ENCODE data around the gene HMX3. TPM values are rescaled to one million over a fixed set of nuclear protein-coding genes. Genes with fewer than 3 reads are reported as not detected.

The HMX3 gene
- total and polyA plus RNA-seq, 2 experiments from 2014 or later, result 0.35 TPM; not detected in 1

DNA sequence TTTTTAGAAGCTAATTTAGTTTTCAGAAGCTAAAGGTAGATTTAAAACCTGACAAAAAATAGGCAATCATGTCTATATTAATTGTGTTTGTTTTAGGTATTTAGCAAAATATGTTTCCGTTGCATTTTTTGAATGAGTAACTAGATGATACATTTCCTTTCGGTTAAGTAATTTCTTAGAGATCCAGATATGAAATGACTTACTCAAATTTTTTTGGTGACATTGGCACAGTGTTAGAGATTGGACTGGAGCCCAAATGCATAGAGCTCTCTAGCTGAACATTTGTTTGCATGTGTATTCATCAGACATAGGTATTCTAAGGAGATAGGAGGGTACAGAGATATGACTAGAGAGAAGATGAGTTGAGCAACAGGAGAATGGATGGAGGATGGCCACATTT is 20.3 kb downstream of the HMX3 start:
- Histone ChIP-seq H3K4me1 (ENCODE audit: insufficient read depth) (peaks cover 30% of the 10 kb centered on the region), H4K20me1 (replicated peaks; ENCODE audit: insufficient read depth) (peaks cover 57% of the 10 kb centered on the region), H3K9me2 (ENCODE audit: insufficient read depth) (no peaks in the 10 kb centered on the region), H3K27me3 (ENCODE audit: insufficient read depth) (peaks cover 20% of the 10 kb centered on the region), H3K27ac (ENCODE audit: low read depth) (no peak overlapping the region; the same call in 1 of the 2 replicates), H3F3A (replicated peaks; ENCODE audit: low read depth) (peaks cover 8% of the 10 kb centered on the region; the same call in 1 of the 2 replicates), H3K36me3 (ENCODE audit: insufficient read depth) (peaks cover 34% of the 10 kb centered on the region), H3K4me2 (peak overlapping the region; percentile 90), H3K79me2 (replicated peaks; ENCODE audit: insufficient read depth) (peaks cover 67% of the 10 kb centered on the region), H2AFZ (no peak overlapping the region), H3K4me3 (peak overlapping the region; percentile 81)
- no peak for TF ChIP-seq EZH2 (IDR thresholded peaks at IDR 0.05; ENCODE audit: low read depth, unreplicated experiment)
- TF ChIP-seq, protein P1, sequence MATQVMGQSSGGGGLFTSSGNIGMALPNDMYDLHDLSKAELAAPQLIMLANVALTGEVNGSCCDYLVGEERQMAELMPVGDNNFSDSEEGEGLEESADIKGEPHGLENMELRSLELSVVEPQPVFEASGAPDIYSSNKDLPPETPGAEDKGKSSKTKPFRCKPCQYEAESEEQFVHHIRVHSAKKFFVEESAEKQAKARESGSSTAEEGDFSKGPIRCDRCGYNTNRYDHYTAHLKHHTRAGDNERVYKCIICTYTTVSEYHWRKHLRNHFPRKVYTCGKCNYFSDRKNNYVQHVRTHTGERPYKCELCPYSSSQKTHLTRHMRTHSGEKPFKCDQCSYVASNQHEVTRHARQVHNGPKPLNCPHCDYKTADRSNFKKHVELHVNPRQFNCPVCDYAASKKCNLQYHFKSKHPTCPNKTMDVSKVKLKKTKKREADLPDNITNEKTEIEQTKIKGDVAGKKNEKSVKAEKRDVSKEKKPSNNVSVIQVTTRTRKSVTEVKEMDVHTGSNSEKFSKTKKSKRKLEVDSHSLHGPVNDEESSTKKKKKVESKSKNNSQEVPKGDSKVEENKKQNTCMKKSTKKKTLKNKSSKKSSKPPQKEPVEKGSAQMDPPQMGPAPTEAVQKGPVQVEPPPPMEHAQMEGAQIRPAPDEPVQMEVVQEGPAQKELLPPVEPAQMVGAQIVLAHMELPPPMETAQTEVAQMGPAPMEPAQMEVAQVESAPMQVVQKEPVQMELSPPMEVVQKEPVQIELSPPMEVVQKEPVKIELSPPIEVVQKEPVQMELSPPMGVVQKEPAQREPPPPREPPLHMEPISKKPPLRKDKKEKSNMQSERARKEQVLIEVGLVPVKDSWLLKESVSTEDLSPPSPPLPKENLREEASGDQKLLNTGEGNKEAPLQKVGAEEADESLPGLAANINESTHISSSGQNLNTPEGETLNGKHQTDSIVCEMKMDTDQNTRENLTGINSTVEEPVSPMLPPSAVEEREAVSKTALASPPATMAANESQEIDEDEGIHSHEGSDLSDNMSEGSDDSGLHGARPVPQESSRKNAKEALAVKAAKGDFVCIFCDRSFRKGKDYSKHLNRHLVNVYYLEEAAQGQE (IDR thresholded peaks at IDR 0.05; ENCODE audit: unreplicated experiment), result no peak
- TF ChIP-seq, protein P2, sequence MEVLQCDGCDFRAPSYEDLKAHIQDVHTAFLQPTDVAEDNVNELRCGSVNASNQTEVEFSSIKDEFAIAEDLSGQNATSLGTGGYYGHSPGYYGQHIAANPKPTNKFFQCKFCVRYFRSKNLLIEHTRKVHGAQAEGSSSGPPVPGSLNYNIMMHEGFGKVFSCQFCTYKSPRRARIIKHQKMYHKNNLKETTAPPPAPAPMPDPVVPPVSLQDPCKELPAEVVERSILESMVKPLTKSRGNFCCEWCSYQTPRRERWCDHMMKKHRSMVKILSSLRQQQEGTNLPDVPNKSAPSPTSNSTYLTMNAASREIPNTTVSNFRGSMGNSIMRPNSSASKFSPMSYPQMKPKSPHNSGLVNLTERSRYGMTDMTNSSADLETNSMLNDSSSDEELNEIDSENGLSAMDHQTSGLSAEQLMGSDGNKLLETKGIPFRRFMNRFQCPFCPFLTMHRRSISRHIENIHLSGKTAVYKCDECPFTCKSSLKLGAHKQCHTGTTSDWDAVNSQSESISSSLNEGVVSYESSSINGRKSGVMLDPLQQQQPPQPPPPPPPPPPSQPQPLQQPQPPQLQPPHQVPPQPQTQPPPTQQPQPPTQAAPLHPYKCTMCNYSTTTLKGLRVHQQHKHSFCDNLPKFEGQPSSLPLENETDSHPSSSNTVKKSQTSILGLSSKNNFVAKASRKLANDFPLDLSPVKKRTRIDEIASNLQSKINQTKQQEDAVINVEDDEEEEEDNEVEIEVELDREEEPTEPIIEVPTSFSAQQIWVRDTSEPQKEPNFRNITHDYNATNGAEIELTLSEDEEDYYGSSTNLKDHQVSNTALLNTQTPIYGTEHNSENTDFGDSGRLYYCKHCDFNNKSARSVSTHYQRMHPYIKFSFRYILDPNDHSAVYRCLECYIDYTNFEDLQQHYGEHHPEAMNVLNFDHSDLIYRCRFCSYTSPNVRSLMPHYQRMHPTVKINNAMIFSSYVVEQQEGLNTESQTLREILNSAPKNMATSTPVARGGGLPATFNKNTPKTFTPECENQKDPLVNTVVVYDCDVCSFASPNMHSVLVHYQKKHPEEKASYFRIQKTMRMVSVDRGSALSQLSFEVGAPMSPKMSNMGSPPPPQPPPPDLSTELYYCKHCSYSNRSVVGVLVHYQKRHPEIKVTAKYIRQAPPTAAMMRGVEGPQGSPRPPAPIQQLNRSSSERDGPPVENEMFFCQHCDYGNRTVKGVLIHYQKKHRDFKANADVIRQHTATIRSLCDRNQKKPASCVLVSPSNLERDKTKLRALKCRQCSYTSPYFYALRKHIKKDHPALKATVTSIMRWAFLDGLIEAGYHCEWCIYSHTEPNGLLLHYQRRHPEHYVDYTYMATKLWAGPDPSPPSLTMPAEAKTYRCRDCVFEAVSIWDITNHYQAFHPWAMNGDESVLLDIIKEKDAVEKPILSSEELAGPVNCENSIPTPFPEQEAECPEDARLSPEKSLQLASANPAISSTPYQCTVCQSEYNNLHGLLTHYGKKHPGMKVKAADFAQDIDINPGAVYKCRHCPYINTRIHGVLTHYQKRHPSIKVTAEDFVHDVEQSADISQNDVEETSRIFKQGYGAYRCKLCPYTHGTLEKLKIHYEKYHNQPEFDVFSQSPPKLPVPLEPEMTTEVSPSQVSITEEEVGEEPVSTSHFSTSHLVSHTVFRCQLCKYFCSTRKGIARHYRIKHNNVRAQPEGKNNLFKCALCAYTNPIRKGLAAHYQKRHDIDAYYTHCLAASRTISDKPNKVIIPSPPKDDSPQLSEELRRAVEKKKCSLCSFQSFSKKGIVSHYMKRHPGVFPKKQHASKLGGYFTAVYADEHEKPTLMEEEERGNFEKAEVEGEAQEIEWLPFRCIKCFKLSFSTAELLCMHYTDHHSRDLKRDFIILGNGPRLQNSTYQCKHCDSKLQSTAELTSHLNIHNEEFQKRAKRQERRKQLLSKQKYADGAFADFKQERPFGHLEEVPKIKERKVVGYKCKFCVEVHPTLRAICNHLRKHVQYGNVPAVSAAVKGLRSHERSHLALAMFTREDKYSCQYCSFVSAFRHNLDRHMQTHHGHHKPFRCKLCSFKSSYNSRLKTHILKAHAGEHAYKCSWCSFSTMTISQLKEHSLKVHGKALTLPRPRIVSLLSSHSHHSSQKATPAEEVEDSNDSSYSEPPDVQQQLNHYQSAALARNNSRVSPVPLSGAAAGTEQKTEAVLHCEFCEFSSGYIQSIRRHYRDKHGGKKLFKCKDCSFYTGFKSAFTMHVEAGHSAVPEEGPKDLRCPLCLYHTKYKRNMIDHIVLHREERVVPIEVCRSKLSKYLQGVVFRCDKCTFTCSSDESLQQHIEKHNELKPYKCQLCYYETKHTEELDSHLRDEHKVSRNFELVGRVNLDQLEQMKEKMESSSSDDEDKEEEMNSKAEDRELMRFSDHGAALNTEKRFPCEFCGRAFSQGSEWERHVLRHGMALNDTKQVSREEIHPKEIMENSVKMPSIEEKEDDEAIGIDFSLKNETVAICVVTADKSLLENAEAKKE (CRISPR knock-in tag; IDR thresholded peaks at IDR 0.05), result no peak
- no peak for TF ChIP-seq ZNF331 (CRISPR knock-in tag; IDR thresholded peaks at IDR 0.05; ENCODE audit: low read depth)
- Mint-ChIP-seq H3K27me3 (ENCODE audit: insufficient read depth, low read depth, poor library complexity) (peaks cover 22% of the 10 kb centered on the region), H3K9me3 (no peaks in the 10 kb centered on the region), H3K4me1 (peaks cover 57% of the 10 kb centered on the region), H3K27ac (no peak overlapping the region), H3K4me3 (peak overlapping the region; percentile 99), H3K36me3 (ENCODE audit: low read depth) (peaks cover 63% of the 10 kb centered on the region)
- ATAC-seq (no peak), DNase-seq (ENCODE audit: low spot score) (no peak)

Measured in GM23338 (cell line).